Breast epithelium (tissue), 4 donors: Measurements from ENCODE around the gene BTBD19. TPM values are rescaled to one million over a fixed set of nuclear protein-coding genes. Genes with fewer than 3 reads are reported as not detected.

Experiments
- DNase-seq, 2 donors: peaks; one replicate each; pipeline ENCODE4 v3.0.0-alpha.2; 2019; ENCODE audit warnings: low spot score in 2 of 2
- H3K27ac ChIP-seq, 2 donors: fragments of 200-600 bp; sonication (generic) in 1 of 2; one replicate each; pipeline ENCODE4 v1.5.1; 2016 to 2019; ENCODE audit warnings: mild to moderate bottlenecking in 1 of 2
- H3K27me3 ChIP-seq, 2 donors: fragments of 200-600 bp; sonication (generic) in 1 of 2; one replicate each; pipeline versions ENCODE4 v1.5.1 to v1.6.0; 2017 to 2019; ENCODE audit warnings: control low read depth in 1 of 2, mild to moderate bottlenecking in 1 of 2
- H3K36me3 ChIP-seq: fragments of 200-600 bp; one replicate; pipeline ENCODE4 v1.5.1; 2019
- H3K4me1 ChIP-seq, 2 donors: fragments of 200-600 bp; sonication (generic); one replicate each; pipeline ENCODE4 v1.5.1; 2016 to 2019; ENCODE audit warnings: control low read depth in 1 of 2
- H3K4me3 ChIP-seq, 3 donors: fragments of 200-600 bp; sonication (generic); 1 replicate in 2 of 3; 2 replicates in 1 of 3; pipeline ENCODE4 v1.5.1; 2016 to 2019; ENCODE audit warnings: mild to moderate bottlenecking in 3 of 3, moderate library complexity in 2 of 3
- H3K9me3 ChIP-seq, 2 donors: fragments of 200-600 bp; sonication (generic) in 1 of 2; one replicate each; pipeline ENCODE4 v1.5.1; 2016 to 2019; ENCODE audit warnings: control low read depth in 1 of 2
- CTCF ChIP-seq, 3 donors: fragments of 450-650 bp; IDR thresholded peaks; one replicate each; pipeline ENCODE4 v1.5.1; 2016 to 2017; ENCODE audit warnings: antibody characterized with exemption in 3 of 3, mild to moderate bottlenecking in 3 of 3, moderate library complexity in 3 of 3
- POLR2A ChIP-seq: fragments of 450-650 bp; IDR thresholded peaks from one replicate; pipeline ENCODE4 v1.6.1; 2016; ENCODE audit warnings: antibody characterized with exemption, mild to moderate bottlenecking, moderate library complexity
- POLR2AphosphoS5 ChIP-seq, 3 donors: sonication (generic); formaldehyde crosslinking; IDR thresholded peaks; one replicate each; pipeline ENCODE4 v1.6.1; 2017; ENCODE audit warnings: antibody characterized with exemption in 3 of 3
- intact Hi-C: fragments of 100-400 bp; cut with DNase I; formaldehyde crosslinking; loops from one replicate; pipeline ENCODE4 v1.15.1; 2023; ENCODE audit warnings: low total_unique reads
- total RNA-seq, 3 donors: library from RNA; depleted of rRNA; stranded (reverse); fragments of >200 nt; gene quantifications; one replicate each; pipeline ENCODE4 v1.1.0, GENCODE V29; 2016

Gene BTBD19
- total RNA-seq, 3 donors from 2014 or later = 3.8 to 7.0 (median 6.9) TPM

DNA sequence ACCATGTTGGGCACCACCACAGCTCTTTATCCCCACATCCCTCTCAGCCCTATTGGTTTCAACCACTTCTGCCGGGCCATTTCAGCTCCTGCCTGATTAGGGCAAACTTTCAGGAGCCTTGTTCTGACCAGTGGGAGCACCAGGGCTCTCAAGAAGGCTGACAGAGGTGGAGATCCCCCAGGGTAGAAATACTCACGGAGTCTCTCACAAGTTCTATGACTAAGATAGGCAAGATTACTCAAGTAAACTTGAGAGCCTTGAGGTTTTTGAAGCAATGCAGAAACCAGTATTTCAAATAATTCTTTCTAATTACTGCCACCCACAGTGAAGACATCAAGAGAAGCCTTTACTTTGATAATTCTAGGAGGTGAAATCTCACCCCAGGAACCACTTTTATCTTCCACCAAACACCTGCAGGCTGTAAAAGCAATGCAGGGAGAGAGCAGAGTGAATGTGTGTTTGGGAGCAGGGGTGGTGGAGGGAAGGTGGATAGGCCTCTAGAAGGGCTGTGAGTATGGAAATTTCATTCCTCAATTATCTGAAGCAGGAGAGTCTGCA is 41.3 kb downstream of the BTBD19 start:
- DNase-seq = no peak
- Histone ChIP-seq H3K4me1 (no peaks in the 10 kb centered on the region), H3K27me3 (no peaks in the 10 kb centered on the region), H3K9me3 (no peaks in the 10 kb centered on the region), H3K36me3 (no peaks in the 10 kb centered on the region), H3K4me3 (no peak overlapping the region), H3K27ac (peak overlapping the region; percentile 51 to 76)
- TF ChIP-seq CTCF (IDR thresholded peaks at IDR 0.05) = no peak
- TF ChIP-seq POLR2AphosphoS5 (IDR thresholded peaks at IDR 0.05) = no peak
- no peak for TF ChIP-seq POLR2A
- intact Hi-C loops = no loop called here

DNA sequence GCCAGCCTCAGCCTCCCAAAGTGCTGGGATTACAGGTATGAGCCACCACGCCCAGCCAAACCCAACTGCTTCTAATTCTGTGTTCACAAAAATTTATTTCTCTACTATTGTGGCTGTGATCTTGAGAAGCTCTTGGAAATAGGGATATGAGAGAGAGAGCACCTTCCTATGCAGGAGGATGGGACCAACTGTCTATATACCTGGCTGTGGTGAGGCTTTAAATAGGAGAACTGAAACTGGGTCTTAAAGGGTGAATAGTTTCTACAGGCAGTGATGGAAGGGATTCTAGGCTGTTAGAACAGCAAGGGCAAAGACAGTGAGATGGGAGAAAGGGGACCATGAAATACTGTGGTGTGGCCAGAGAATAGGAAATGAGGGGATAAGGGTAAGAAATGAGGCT is 43.0 kb downstream of the BTBD19 start:
- Histone ChIP-seq H3K27ac (no peak overlapping the region), H3K27me3 (no peaks in the 10 kb centered on the region), H3K9me3 (no peaks in the 10 kb centered on the region), H3K36me3 (no peaks in the 10 kb centered on the region), H3K4me3 (no peak overlapping the region), H3K4me1 (no peaks in the 10 kb centered on the region)
- TF ChIP-seq CTCF (IDR thresholded peaks at IDR 0.05) (no peak), POLR2A (no peak), POLR2AphosphoS5 (IDR thresholded peaks at IDR 0.05) (no peak)
- DNase-seq = no peak
- intact Hi-C loops = no loop called here

- no peak for DNase-seq
- no peak overlapping the region for H3K4me3 ChIP-seq
- intact Hi-C loops = no loop called here
- H3K27me3 ChIP-seq = no peaks in the 10 kb centered on the region
- TF ChIP-seq POLR2AphosphoS5 (IDR thresholded peaks at IDR 0.05) (no peak), CTCF (IDR thresholded peaks at IDR 0.05) (no peak), POLR2A (no peak)
- H3K36me3 ChIP-seq = no peaks in the 10 kb centered on the region
- no peaks in the 10 kb centered on the region for H3K9me3 ChIP-seq
- H3K27ac ChIP-seq = no peak overlapping the region
- H3K4me1 ChIP-seq = no peaks in the 10 kb centered on the region
These were observed 44.9 kb downstream of the BTBD19 start for GRCh38 chr1:44853201-44853600.

GRCh38 chr1:44854970-44855369 is 46.6 kb downstream of the BTBD19 start:
- intact Hi-C loops = no loop called here
- no peak for DNase-seq
- H3K27ac ChIP-seq = no peak overlapping the region
- no peak overlapping the region for H3K4me3 ChIP-seq
- no peaks in the 10 kb centered on the region for H3K36me3 ChIP-seq
- no peaks in the 10 kb centered on the region for H3K27me3 ChIP-seq
- H3K9me3 ChIP-seq = no peaks in the 10 kb centered on the region
- H3K4me1 ChIP-seq = no peaks in the 10 kb centered on the region
- no peak for TF ChIP-seq POLR2AphosphoS5 (IDR thresholded peaks at IDR 0.05)
- no peak for TF ChIP-seq CTCF (IDR thresholded peaks at IDR 0.05)
- TF ChIP-seq POLR2A = no peak

DNA sequence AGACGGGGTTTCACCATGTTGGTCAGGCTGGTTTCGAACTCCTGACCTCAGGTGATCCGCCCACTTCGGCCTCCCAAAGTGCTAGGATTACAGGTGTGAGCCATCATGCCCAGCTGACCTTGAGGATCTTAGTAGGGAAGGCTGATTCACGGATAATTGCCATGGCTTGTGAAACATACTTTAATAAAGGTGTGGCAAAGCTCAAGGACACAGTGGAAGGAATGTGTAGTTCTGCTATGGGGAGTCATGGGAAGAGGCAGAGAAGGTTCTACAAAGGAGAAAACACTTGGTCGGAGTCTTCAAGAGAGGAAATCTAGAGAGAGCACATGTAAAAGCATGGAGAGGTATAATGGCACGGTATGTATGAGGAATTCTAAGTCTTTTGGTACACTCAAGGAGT is 47.4 kb downstream of the BTBD19 start:
- no peak for DNase-seq
- intact Hi-C loops = no loop called here
- Histone ChIP-seq H3K27ac (no peak overlapping the region), H3K4me3 (no peak overlapping the region), H3K9me3 (no peaks in the 10 kb centered on the region), H3K4me1 (no peaks in the 10 kb centered on the region), H3K27me3 (no peaks in the 10 kb centered on the region), H3K36me3 (no peaks in the 10 kb centered on the region)
- TF ChIP-seq POLR2A = no peak
- TF ChIP-seq POLR2AphosphoS5 (IDR thresholded peaks at IDR 0.05) = no peak
- no peak for TF ChIP-seq CTCF (IDR thresholded peaks at IDR 0.05)
